HG03439 (cell line): ENCODE measurements around the gene RASSF7.
A peak's percentile ranks its signal among the peaks of the same experiment; 100 is the strongest.
"Not testable (repeated sequence)": the region's sequence is repeated elsewhere in the genome, so short reads cannot be mapped to it uniquely, and the experiment has no call there.

Experiments
- ATAC-seq: cut with Tn5 transposase; IDR thresholded peaks from one replicate; pipeline ENCODE4 v1.9.1; 2021; ENCODE audit warnings: mild to moderate bottlenecking, moderate library complexity; ENCODE audit not compliant: unreplicated experiment

The RASSF7 gene

GRCh38 chr11:560305-561147 lies at the start of gene RASSF7, which contains the start of gene LMNTD2:
Gene RASSF7, plus strand, starts transcription at chr11:560970. Its CDS starts 799 bp downstream, at chr11:561769.
Gene LMNTD2, minus strand, starts transcription at chr11:560738. Its CDS starts 22 bp downstream, at chr11:560716.
- peak; percentile 61 for ATAC-seq

- no peak for ATAC-seq
Observed at GRCh38 chr11:512761-513595, 47.8 kb upstream of the RASSF7 start.

GRCh38 chr11:514606-515005 lies 46.2 kb upstream of the RASSF7 start:
- no peak for ATAC-seq

GRCh38 chr11:515131-515530 lies 45.6 kb upstream of the RASSF7 start:
- no peak for ATAC-seq

GRCh38 chr11:516400-516799 lies 44.4 kb upstream of the RASSF7 start:
- ATAC-seq = no peak

GRCh38 chr11:516918-517685 lies 43.7 kb upstream of the RASSF7 start:
- ATAC-seq = not testable (repeated sequence)

GRCh38 chr11:518463-519202 lies 42.1 kb upstream of the RASSF7 start:
- peak; percentile 85 for ATAC-seq

GRCh38 chr11:520428-521176 lies 40.2 kb upstream of the RASSF7 start:
- ATAC-seq = no peak

- no peak for ATAC-seq
Observed at GRCh38 chr11:521177-521688, 39.5 kb upstream of the RASSF7 start.

GRCh38 chr11:526192-526591 lies 34.6 kb upstream of the RASSF7 start:
- no peak for ATAC-seq

- ATAC-seq = no peak
Observed at GRCh38 chr11:528166-528814, 32.5 kb upstream of the RASSF7 start.

- no peak for ATAC-seq
Observed at GRCh38 chr11:528815-529727, 31.7 kb upstream of the RASSF7 start.

- ATAC-seq = no peak
Observed at GRCh38 chr11:529728-530411, 30.9 kb upstream of the RASSF7 start.

GRCh38 chr11:530960-531831 lies 29.6 kb upstream of the RASSF7 start:
- ATAC-seq = no peak

GRCh38 chr11:531919-532526 lies 28.7 kb upstream of the RASSF7 start:
- no peak for ATAC-seq

- ATAC-seq = no peak
Observed at GRCh38 chr11:532527-532985, 28.2 kb upstream of the RASSF7 start.
